GM18511 (cell line): ENCODE measurements around the gene FNDC3B.
A peak's percentile ranks its signal among the peaks of the same experiment; 100 is the strongest.

Experiments used
- ATAC-seq: cut with Tn5 transposase; IDR thresholded peaks from one replicate; pipeline ENCODE4 v1.9.1; 2021; ENCODE audit warnings: mild to moderate bottlenecking, moderate library complexity; ENCODE audit not compliant: unreplicated experiment

Gene FNDC3B

GRCh38 chr3:172323894-172324610, 284.7 kb downstream of the FNDC3B start:
- peak; percentile 61 for ATAC-seq

- no peak for ATAC-seq
These were observed 285.3 kb downstream of the FNDC3B start for GRCh38 chr3:172324611-172325203.

GRCh38 chr3:172325461-172325860, 286.1 kb downstream of the FNDC3B start:
- no peak for ATAC-seq

DNA sequence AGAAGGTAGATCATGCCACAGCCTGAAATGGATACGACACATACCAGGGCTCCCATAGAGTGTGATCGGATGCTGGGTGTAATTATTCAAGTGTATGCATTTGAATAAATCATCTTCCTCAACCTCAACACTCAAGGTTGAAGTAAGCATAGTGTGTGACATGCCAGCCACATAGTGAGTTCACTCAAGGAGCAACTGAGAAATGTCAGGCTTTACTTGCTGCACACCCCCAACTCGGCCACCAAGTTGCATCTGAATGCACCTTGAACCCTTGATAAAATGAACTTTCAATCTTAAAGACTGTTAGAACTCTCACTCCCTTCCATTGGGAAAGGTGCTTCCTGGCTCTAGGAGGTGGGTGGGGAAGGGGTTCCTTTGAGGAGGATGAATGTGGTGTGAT, 287.6 kb downstream of the FNDC3B start:
- no peak for ATAC-seq

DNA sequence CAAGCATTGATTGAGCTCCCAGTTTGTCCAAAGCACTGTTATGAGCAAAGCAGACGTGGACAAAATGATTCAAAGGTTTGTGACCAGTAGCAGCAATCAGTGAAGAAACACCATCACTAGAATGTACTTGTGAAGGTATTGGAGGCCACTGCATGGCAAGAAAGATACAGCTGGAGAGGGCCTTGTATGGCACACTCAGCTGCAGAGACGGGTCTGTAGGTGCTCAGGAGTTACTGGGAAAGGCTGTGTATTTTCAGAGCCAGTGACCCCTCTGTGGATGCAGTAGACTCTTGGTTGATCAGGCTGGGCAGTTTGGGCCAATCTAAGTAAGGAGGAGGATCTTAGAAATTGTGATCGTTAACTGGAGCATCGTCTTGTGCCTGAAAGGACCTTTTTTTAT, 288.9 kb downstream of the FNDC3B start:
- ATAC-seq: no peak

DNA sequence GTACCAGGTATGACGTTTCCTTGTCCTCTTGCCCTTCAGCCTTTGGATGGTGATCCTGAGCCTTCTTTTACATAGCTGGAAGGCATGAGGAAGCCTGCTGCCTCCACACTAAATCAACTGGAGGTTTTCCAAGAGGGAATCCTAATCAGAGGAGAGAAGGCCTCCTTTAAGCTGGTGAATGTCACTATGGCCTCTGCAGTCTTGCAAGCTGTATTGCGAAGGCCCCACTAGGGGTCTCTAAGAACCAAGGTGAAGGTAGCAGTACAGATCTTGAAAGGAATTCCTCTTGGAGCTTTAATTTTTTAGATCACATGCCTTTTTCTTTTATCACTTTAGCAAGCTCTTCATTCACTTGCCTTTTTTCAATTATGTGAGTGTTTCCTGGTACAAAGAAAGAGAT, 289.7 kb downstream of the FNDC3B start:
- ATAC-seq: no peak

GRCh38 chr3:172330413-172330812, 291.0 kb downstream of the FNDC3B start:
- no peak for ATAC-seq

DNA sequence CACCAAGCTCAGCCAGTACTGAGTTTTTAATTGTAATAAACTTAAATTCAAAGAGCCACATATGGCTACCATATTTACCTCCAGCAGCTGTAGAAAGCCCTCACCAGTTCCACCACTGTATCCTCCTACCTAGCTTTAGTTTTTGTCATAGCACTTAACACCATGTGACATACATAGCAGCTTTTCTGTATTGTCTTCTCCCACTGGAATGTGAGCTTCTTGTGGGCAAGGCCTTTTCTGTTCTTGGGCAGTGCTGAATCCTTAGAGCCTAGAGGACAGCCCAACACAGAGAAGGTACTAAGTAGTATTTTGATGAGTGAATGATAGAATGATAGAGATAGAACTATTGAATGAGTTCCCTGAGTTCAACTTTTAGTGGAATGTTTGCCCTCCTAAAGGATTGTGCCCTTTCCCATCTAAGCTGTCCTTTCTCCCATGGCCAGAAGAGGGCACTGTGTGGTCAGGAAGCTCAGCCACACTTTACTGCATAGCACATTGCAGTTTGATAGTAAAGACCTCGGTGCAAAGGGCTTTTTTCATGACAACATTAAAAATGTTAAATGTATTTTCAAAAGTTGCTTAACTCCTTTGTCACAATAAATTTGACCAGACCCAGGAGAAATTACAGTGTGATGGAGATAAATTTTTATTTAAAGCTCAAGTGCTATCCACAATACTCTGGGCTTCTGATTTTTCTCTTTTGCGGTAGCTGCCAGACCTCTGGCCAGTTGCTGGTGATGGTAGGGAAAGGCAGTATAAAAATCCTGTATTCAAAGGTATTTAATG, 293.1 kb downstream of the FNDC3B start:
- peak; percentile 82 for ATAC-seq

DNA sequence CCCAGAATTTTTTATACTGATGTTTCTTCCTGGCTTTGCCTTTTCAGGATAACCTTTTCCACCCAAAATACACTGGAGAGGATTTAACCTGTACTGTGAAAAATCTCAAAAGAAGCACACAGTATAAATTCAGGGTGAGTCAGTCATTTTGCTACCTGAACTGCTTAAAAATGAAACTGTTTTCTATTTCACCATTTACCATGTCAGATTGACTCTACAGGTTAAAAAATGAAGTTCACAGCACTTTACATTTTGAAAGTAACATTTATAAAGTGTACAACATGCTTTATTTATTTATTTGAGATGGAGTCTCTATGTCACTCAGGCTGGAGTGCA, 293.6 kb downstream of the FNDC3B start:
- no peak for ATAC-seq

DNA sequence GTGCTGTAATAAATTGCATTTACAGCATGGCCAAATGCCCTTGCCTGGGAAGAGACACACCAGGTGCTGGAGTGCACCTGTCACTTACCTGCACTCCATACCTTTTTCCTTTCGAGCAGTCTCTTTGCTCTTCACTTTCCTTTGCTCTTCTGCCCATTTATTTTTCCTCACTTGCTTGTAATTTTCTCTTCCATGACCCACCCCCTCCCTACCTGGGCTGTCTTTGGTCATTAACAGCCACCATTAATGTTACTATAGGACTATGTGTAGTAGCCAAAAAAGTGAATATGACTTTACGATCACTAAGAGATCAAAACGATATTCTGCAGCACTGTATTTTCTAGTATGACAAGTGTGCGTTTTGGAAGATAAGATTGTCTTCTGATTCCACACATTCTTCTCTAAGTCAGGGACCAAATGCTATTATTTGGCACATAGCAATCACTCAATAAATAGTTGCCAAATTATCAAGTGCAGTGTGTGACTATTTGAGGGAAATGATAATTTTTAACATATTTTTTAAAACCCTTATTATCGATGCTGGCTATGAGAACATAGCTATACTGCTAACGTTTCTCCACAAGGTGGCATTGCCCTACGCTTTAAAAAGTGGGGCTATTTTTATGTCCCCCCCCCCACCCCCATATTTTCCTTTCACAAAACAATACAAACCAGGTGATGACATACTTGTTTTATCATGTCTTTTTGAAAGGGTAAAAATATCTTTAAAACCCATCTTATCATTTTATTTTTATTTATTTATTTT, 294.5 kb downstream of the FNDC3B start:
- no peak for ATAC-seq

GRCh38 chr3:172334671-172335207, 295.4 kb downstream of the FNDC3B start:
- ATAC-seq: no peak

- no peak for ATAC-seq
These were observed 300.5 kb downstream of the FNDC3B start for GRCh38 chr3:172339892-172340291.

- no peak for ATAC-seq
These were observed 301.2 kb downstream of the FNDC3B start for GRCh38 chr3:172340583-172340982.

- no peak for ATAC-seq
These were observed 302.2 kb downstream of the FNDC3B start for GRCh38 chr3:172341482-172342059.

- ATAC-seq: no peak
These were observed 302.8 kb downstream of the FNDC3B start for GRCh38 chr3:172342097-172342659.

DNA sequence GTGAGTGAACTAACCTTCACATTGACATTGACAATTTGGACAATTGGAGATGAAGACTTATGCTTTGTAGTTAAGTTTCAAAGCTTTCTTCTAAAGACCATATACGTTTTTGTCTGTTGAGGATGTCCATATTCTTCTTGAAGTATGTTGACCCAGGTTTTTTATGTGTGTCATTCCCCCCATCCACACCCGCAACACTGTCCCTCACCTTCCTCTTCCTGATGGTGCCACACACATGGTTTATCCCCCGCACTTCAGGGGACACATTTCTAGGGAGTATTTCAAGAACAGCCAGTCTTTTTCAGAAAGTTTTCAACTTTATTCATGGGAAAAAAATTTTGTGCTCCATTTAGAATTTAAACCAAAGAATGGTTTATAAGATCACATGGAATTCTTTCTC, 303.7 kb downstream of the FNDC3B start:
- no peak for ATAC-seq

DNA sequence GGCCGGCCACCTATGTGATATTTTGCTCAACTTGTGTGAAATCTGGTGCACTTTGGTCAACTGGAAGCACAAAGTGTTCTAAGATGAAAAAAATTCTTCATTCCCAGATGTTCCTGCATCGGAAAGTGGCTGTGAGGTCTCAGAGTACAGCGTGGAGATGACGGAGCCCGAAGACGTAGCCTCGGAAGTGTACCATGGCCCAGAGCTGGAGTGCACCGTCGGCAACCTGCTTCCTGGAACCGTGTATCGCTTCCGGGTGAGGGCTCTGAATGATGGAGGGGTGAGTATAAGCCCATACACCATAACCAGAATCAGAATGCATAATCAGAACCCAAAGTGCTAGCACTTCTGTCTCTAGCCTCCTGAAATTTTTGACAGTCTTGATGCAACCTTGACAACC, 304.6 kb downstream of the FNDC3B start:
- ATAC-seq: no peak

DNA sequence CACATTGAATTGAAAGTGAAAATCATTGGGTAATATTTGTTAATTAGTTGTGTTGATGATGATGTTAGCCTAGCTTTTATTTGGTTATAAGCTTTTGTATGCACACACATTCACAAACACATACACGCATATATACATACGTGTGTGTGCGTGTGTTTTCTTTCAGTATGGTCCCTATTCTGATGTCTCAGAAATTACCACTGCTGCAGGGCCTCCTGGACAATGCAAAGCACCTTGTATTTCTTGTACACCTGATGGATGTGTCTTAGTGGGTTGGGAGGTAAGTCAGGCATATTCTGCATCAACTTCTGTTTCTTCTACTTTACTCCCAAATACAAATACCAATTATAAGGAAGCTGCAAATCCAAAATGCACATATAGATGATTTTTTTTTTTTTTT, 306.8 kb downstream of the FNDC3B start:
- no peak for ATAC-seq

- no peak for ATAC-seq
These were observed 308.7 kb downstream of the FNDC3B start for GRCh38 chr3:172347895-172348679.
